DND-41 (cell line): Measurements from ENCODE around the gene TEX38.

Source experiments
- ATAC-seq: fragments of 200-7000 bp; cut with Tn5 transposase; 3 replicates; pipeline ENCODE4 v1.9.1; 2021; ENCODE audit warnings: low read depth; ENCODE audit not compliant: insufficient read depth
- DNase-seq: peaks from one replicate; pipeline ENCODE4 v3.0.0-alpha.2; 2020
- H2AFZ ChIP-seq: 2 replicates; pipeline ENCODE4 v1.6.0; 2012; ENCODE audit warnings: low read depth, low read length
- H3K27ac ChIP-seq: 2 replicates; pipeline ENCODE4 v1.5.1; 2012; ENCODE audit warnings: low read length, inconsistent platforms
- H3K27me3 ChIP-seq: fragments of 200-600 bp; sonication (generic); 2 replicates; pipeline ENCODE4 v1.6.0; 2012; ENCODE audit warnings: low read length, mild to moderate bottlenecking, inconsistent platforms; ENCODE audit not compliant: insufficient read depth, poor library complexity
- H3K36me3 ChIP-seq: 2 replicates; pipeline ENCODE4 v1.5.1; 2012; ENCODE audit warnings: low read length, inconsistent platforms; ENCODE audit not compliant: insufficient read depth
- H3K4me1 ChIP-seq: 2 replicates; pipeline ENCODE4 v1.5.1; 2012; ENCODE audit warnings: mild to moderate bottlenecking, low read length; ENCODE audit not compliant: insufficient read depth
- H3K4me2 ChIP-seq: 2 replicates; pipeline ENCODE4 v1.6.0; 2012; ENCODE audit warnings: mild to moderate bottlenecking, moderate library complexity, low read length, inconsistent platforms; ENCODE audit not compliant: insufficient read depth
- H3K4me3 ChIP-seq, 2 experiments: fragments of 200-600 bp in 1 of 2; shearing (Covaris generic) in 1 of 2; 2 replicates each; pipeline ENCODE4 v1.5.1; 2012 to 2016; ENCODE audit warnings: inconsistent platforms in 2 of 2, low read length in 2 of 2, mild to moderate bottlenecking in 2 of 2, low read depth in 1 of 2, moderate library complexity in 1 of 2
- H3K79me2 ChIP-seq: 2 replicates; pipeline ENCODE4 v1.6.0; 2012; ENCODE audit warnings: low read length, inconsistent platforms; ENCODE audit not compliant: insufficient read depth
- H3K9ac ChIP-seq: 2 replicates; pipeline ENCODE4 v1.6.0; 2012; ENCODE audit warnings: low read depth, mild to moderate bottlenecking, inconsistent platforms, low read length, moderate library complexity
- H3K9me3 ChIP-seq: 2 replicates; pipeline ENCODE4 v1.5.1; 2012; ENCODE audit warnings: low read length, moderate library complexity, mild to moderate bottlenecking, inconsistent platforms; ENCODE audit not compliant: insufficient read depth, severe bottlenecking
- H4K20me1 ChIP-seq: 2 replicates; pipeline ENCODE4 v1.6.0; 2012; ENCODE audit warnings: low read length; ENCODE audit not compliant: insufficient read depth
- EZH2 ChIP-seq: IDR thresholded peaks from 3 replicates; pipeline ENCODE4 v1.6.1; 2012; ENCODE audit warnings: borderline replicate concordance, low read depth, mild to moderate bottlenecking, moderate library complexity, low read length, inconsistent platforms; ENCODE audit not compliant: severe bottlenecking
- TF ChIP-seq, protein P1 (sequence below): IDR thresholded peaks from 2 replicates; pipeline ENCODE4 v1.5.1; 2012; ENCODE audit warnings: borderline replicate concordance, low read length, moderate library complexity, mild to moderate bottlenecking; ENCODE audit not compliant: poor library complexity, severe bottlenecking; ENCODE audit errors: extremely low read depth

The TEX38 gene

DNA sequence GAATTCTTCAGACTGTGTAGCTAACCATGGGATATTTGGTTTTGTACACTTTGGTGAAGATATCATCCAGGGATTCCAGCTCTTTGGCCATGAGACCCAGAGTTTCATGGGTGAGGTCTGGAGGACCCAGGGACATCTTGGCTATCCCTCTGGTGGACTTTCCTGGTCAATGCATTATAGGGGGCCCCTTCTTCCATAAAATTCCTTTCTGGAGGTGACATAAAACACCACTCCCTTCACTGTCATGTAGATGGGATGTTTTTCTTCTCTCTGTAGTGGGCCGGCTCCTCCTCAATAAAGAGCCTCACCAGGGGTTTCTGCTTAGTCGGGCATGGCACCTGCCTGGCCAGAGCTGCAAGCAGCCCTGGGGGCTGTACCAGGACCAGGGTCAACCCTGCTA is 5.7 kb upstream of the TEX38 start:
- ATAC-seq = no peak
- H3K27ac ChIP-seq = no peak overlapping the region
- no peaks in the 10 kb centered on the region for H3K27me3 ChIP-seq
- H3K9me3 ChIP-seq = no peaks in the 10 kb centered on the region
- no peaks in the 10 kb centered on the region for H4K20me1 ChIP-seq
- TF ChIP-seq EZH2 = no peak
- TF ChIP-seq, protein P1, sequence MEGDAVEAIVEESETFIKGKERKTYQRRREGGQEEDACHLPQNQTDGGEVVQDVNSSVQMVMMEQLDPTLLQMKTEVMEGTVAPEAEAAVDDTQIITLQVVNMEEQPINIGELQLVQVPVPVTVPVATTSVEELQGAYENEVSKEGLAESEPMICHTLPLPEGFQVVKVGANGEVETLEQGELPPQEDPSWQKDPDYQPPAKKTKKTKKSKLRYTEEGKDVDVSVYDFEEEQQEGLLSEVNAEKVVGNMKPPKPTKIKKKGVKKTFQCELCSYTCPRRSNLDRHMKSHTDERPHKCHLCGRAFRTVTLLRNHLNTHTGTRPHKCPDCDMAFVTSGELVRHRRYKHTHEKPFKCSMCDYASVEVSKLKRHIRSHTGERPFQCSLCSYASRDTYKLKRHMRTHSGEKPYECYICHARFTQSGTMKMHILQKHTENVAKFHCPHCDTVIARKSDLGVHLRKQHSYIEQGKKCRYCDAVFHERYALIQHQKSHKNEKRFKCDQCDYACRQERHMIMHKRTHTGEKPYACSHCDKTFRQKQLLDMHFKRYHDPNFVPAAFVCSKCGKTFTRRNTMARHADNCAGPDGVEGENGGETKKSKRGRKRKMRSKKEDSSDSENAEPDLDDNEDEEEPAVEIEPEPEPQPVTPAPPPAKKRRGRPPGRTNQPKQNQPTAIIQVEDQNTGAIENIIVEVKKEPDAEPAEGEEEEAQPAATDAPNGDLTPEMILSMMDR = no peak
- H3K4me1 ChIP-seq = peaks cover 17% of the 10 kb centered on the region
- H3K79me2 ChIP-seq = peaks cover 11% of the 10 kb centered on the region
- no peak overlapping the region for H2AFZ ChIP-seq
- DNase-seq = no peak
- H3K9ac ChIP-seq = no peak overlapping the region
- no peak overlapping the region for H3K4me2 ChIP-seq
- H3K36me3 ChIP-seq = peaks cover 11% of the 10 kb centered on the region
- no peak overlapping the region for H3K4me3 ChIP-seq

DNA sequence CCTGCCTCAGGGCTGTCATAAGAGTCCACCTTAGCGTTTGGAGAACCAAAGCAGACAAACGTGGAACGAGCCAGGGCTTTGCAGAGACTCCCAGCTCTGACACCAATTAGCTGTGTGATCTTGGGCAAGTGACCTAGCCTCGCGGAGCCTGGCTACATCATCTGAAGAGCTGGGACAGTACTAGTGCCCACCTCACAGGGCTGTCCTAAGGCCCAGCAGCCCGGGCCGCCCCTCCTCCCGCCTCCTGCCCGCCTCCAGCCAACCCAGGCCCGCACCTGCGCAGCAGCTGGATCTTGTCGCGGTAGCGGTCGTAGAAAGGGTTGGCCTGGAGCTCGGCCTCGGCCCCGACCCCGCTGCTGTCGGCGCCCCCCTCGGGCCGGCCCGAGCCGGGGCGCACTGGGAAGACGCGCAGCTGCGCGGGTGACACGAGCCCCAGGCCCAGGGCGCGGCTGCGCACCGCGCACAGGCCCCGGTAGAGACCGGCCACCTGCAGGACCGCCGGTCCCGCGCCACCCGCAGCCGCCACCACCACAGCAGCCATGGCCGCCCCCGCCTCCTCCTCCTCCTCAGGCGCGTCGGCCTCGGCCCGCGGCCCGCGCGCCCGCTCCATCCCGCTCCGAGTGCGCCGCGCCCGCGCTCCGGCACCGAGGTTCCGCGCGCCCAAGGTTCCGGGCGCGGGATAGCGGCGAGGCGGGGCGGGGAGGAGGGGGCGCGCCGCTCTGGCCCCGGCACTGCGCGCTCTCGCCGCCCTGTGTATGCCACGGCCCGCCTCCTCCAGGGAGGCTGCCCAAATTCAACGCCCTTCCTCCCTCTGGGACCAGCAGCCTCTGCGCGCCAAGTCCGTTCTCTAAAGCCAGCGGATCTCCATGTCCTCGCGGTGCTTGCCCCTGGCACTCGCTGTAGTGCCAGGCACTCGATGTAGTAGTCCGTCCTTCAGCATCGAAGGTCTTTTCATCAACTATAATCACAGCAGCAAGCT is 3.6 kb upstream of the TEX38 start, which contains the start of gene ATPAF1:
Gene ATPAF1, minus strand, starts transcription at position 583 of the 979 bp plus-strand sequence. Its CDS starts 42 bp downstream, at position 541.
- ATAC-seq (peak; percentile 88), DNase-seq (peak; percentile 53)
- peaks cover 11% of the 10 kb centered on the region for H3K79me2 ChIP-seq
- H3K4me3 ChIP-seq = peak within 1 kb of the TSS; percentile 48 to 72; a peak in 3 of 4 replicates
- peak within 1 kb of the TSS; percentile 58 for H3K27ac ChIP-seq
- H3K4me2 ChIP-seq = peak within 1 kb of the TSS; percentile 75
- peak within 1 kb of the TSS; percentile 85 for H2AFZ ChIP-seq
- TF ChIP-seq, protein P1 = no peak
- no peak for TF ChIP-seq EZH2
- H4K20me1 ChIP-seq = no peaks in the 10 kb centered on the region
- no peaks in the 10 kb centered on the region for H3K27me3 ChIP-seq
- no peaks in the 10 kb centered on the region for H3K9me3 ChIP-seq
- peaks cover 17% of the 10 kb centered on the region for H3K4me1 ChIP-seq
- peak within 1 kb of the TSS; percentile 69 for H3K9ac ChIP-seq
- H3K36me3 ChIP-seq = peaks cover 12% of the 10 kb centered on the region

GRCh38 chr1:46670134-46670533 is 1.5 kb upstream of the TEX38 start:
- peaks cover 11% of the 10 kb centered on the region for H3K79me2 ChIP-seq
- H3K27ac ChIP-seq = no peak overlapping the region
- no peak overlapping the region for H3K4me3 ChIP-seq
- no peaks in the 10 kb centered on the region for H3K9me3 ChIP-seq
- no peak overlapping the region for H3K9ac ChIP-seq
- no peak for DNase-seq
- no peak for ATAC-seq
- peaks cover 17% of the 10 kb centered on the region for H3K4me1 ChIP-seq
- no peak overlapping the region for H3K4me2 ChIP-seq
- peaks cover 20% of the 10 kb centered on the region for H3K36me3 ChIP-seq
- H2AFZ ChIP-seq = no peak overlapping the region
- TF ChIP-seq, protein P1 = no peak
- TF ChIP-seq EZH2 = no peak
- H4K20me1 ChIP-seq = no peaks in the 10 kb centered on the region
- H3K27me3 ChIP-seq = no peaks in the 10 kb centered on the region
